ENCODE results near the gene SSTR5. TPM values are rescaled to one million over a fixed set of nuclear protein-coding genes. Genes with fewer than 3 reads are reported as not detected.

The SSTR5 gene
- total and polyA plus RNA-seq, 4 donors = not detected

GRCh38 chr16:1068451-1068850, 4.1 kb upstream of the SSTR5 start:
- no peaks in the 10 kb centered on the region for H3K9me3 ChIP-seq (ENCODE audit: control insufficient read depth in 4 of 4, low read length in 3 of 4)
- DNase-seq (ENCODE audit: low spot score) = no peak
- peaks cover 0 to 52% (median 2%) of the 10 kb centered on the region in 4 donors for H3K27me3 ChIP-seq (ENCODE audit: control insufficient read depth in 4 of 4, insufficient read depth in 4 of 4, low read length in 3 of 4)
- H3K9ac ChIP-seq (ENCODE audit: low read depth in 1 of 2, low read length in 2 of 2) = no peak overlapping the region
- H3K27ac ChIP-seq (ENCODE audit: low read depth in 1 of 2, low read length in 2 of 2) = no peak overlapping the region
- no peaks in the 10 kb centered on the region for H3K36me3 ChIP-seq (ENCODE audit: control insufficient read depth in 4 of 4, insufficient read depth in 3 of 4, low read depth in 1 of 4, low read length in 3 of 4)
- H3K4me3 ChIP-seq (ENCODE audit: low read depth in 1 of 3, low read length in 3 of 3) = no peak overlapping the region
- no peak for TF ChIP-seq CTCF (IDR thresholded peaks at IDR 0.05; ENCODE audit: low read depth, low read length, missing input control)
- H3K4me1 ChIP-seq (ENCODE audit: control insufficient read depth in 4 of 4, insufficient read depth in 4 of 4, low read length in 3 of 4) = no peaks in the 10 kb centered on the region
- WGBS = 79% methylated on average over 18 of the region's 18 CpGs

- 89% methylated on average over 7 of the region's 7 CpGs for WGBS
- H3K36me3 ChIP-seq (ENCODE audit: control insufficient read depth in 4 of 4, insufficient read depth in 3 of 4, low read depth in 1 of 4, low read length in 3 of 4) = no peaks in the 10 kb centered on the region
- H3K4me1 ChIP-seq (ENCODE audit: control insufficient read depth in 4 of 4, insufficient read depth in 4 of 4, low read length in 3 of 4) = no peaks in the 10 kb centered on the region
- H3K9me3 ChIP-seq (ENCODE audit: control insufficient read depth in 4 of 4, low read length in 3 of 4) = no peaks in the 10 kb centered on the region
- no peak overlapping the region for H3K27ac ChIP-seq (ENCODE audit: low read depth in 1 of 2, low read length in 2 of 2)
- peaks cover 0 to 55% (median 2%) of the 10 kb centered on the region in 4 donors for H3K27me3 ChIP-seq (ENCODE audit: control insufficient read depth in 4 of 4, insufficient read depth in 4 of 4, low read length in 3 of 4)
- no peak for TF ChIP-seq NR2F2 (IDR thresholded peaks at IDR 0.05)
- TF ChIP-seq RXRA (IDR thresholded peaks at IDR 0.05) = no peak
- TF ChIP-seq EGR1 (IDR thresholded peaks at IDR 0.05; ENCODE audit: low read depth in 2 of 2) = no peak
- no peak for TF ChIP-seq FOXA2 (IDR thresholded peaks at IDR 0.05)
- no peak for TF ChIP-seq HNF4G (IDR thresholded peaks at IDR 0.05)
- TF ChIP-seq SP1 (IDR thresholded peaks at IDR 0.05) = no peak
- no peak for DNase-seq (ENCODE audit: low spot score)
- H3K9ac ChIP-seq (ENCODE audit: low read depth in 1 of 2, low read length in 2 of 2) = no peak overlapping the region
- H3K4me3 ChIP-seq (ENCODE audit: low read depth in 1 of 3, low read length in 3 of 3) = no peak overlapping the region
Observed at GRCh38 chr16:1069154-1069553, 3.4 kb upstream of the SSTR5 start.

GRCh38 chr16:1070084-1070863, 2.3 kb upstream of the SSTR5 start:
- H3K9ac ChIP-seq (ENCODE audit: low read depth in 1 of 2, low read length in 2 of 2) = no peak overlapping the region
- no peak for TF ChIP-seq ZBTB33 (IDR thresholded peaks at IDR 0.05)
- no peak for TF ChIP-seq NR2F2 (IDR thresholded peaks at IDR 0.05)
- no peak for TF ChIP-seq ATF3 (IDR thresholded peaks at IDR 0.05)
- TF ChIP-seq HNF4A (conservative IDR thresholded peaks at IDR 0.05) = no peak
- TF ChIP-seq MAX (IDR thresholded peaks at IDR 0.05) = no peak
- H3K4me1 ChIP-seq (ENCODE audit: control insufficient read depth in 4 of 4, insufficient read depth in 4 of 4, low read length in 3 of 4) = no peaks in the 10 kb centered on the region
- H3K27ac ChIP-seq (ENCODE audit: low read depth in 1 of 2, low read length in 2 of 2) = no peak overlapping the region
- H3K36me3 ChIP-seq (ENCODE audit: control insufficient read depth in 4 of 4, insufficient read depth in 3 of 4, low read depth in 1 of 4, low read length in 3 of 4) = no peaks in the 10 kb centered on the region
- H3K4me3 ChIP-seq (ENCODE audit: low read depth in 1 of 3, low read length in 3 of 3) = no peak overlapping the region
- no peak for DNase-seq (ENCODE audit: low spot score)
- H3K27me3 ChIP-seq (ENCODE audit: control insufficient read depth in 4 of 4, insufficient read depth in 4 of 4, low read length in 3 of 4) = peaks cover 0 to 65% (median under 1%) of the 10 kb centered on the region in 4 donors
- no peaks in the 10 kb centered on the region for H3K9me3 ChIP-seq (ENCODE audit: control insufficient read depth in 4 of 4, low read length in 3 of 4)
- WGBS = 22% methylated on average over 32 of the region's 32 CpGs

Data from liver (tissue), 9 donors.